H9 (cell line): ENCODE data around the gene DHRS2. TPM values are rescaled to one million over a fixed set of nuclear protein-coding genes. Genes with fewer than 3 reads are reported as not detected.

Source experiments
- DNase-seq: peaks from one replicate; pipeline ENCODE4 v3.0.0-alpha.2; 2017
- H2AFZ ChIP-seq: one replicate; pipeline ENCODE4 v1.6.1; 2013; ENCODE audit warnings: mild to moderate bottlenecking, low read length, control low read depth, moderate library complexity
- H2AK5ac ChIP-seq: 2 replicates; pipeline ENCODE4 v1.6.1; 2013; ENCODE audit warnings: low read length, control low read depth, mixed read lengths; ENCODE audit not compliant: insufficient read length
- H2BK120ac ChIP-seq: one replicate; pipeline ENCODE4 v1.6.1; 2013; ENCODE audit warnings: low read depth, mild to moderate bottlenecking, low read length, control low read depth, inconsistent platforms; ENCODE audit not compliant: poor library complexity, severe bottlenecking
- H2BK12ac ChIP-seq: 2 replicates; pipeline ENCODE4 v1.6.1; 2013; ENCODE audit warnings: low read length, control low read depth, mixed read lengths, low read depth; ENCODE audit not compliant: insufficient read length
- H2BK15ac ChIP-seq: 2 replicates; pipeline ENCODE4 v1.6.1; 2013; ENCODE audit warnings: low read depth, low read length, control low read depth
- H2BK20ac ChIP-seq: one replicate; pipeline ENCODE4 v1.6.1; 2013; ENCODE audit warnings: low read depth, mild to moderate bottlenecking, low read length, control low read depth, inconsistent platforms; ENCODE audit not compliant: poor library complexity, severe bottlenecking
- H2BK5ac ChIP-seq: 2 replicates; pipeline ENCODE4 v1.6.1; 2013; ENCODE audit warnings: low read length, control low read depth, mixed read lengths; ENCODE audit not compliant: insufficient read length
- H3K14ac ChIP-seq: 2 replicates; pipeline ENCODE4 v1.6.1; 2013; ENCODE audit warnings: low read length, control low read depth; ENCODE audit not compliant: insufficient read depth
- H3K18ac ChIP-seq: 2 replicates; pipeline ENCODE4 v1.6.1; 2013; ENCODE audit warnings: low read depth, mild to moderate bottlenecking, mixed read lengths, low read length, control low read depth; ENCODE audit not compliant: insufficient read length
- H3K23ac ChIP-seq: 2 replicates; pipeline ENCODE4 v1.6.1; 2013; ENCODE audit warnings: low read length, control low read depth, mixed read lengths, low read depth; ENCODE audit not compliant: insufficient read length
- H3K23me2 ChIP-seq: 2 replicates; pipeline ENCODE4 v1.6.1; 2013; ENCODE audit warnings: low read depth, mild to moderate bottlenecking, mixed read lengths, low read length, control low read depth; ENCODE audit not compliant: insufficient read length, poor library complexity, severe bottlenecking
- H3K27ac ChIP-seq: 2 replicates; pipeline ENCODE4 v1.5.1; 2013; ENCODE audit warnings: low read length, control low read depth, mixed read lengths, low read depth; ENCODE audit not compliant: insufficient read length
- H3K27me3 ChIP-seq: 2 replicates; pipeline ENCODE4 v1.6.1; 2013; ENCODE audit warnings: low read length, control low read depth, inconsistent platforms; ENCODE audit not compliant: insufficient read depth
- H3K4ac ChIP-seq: 2 replicates; pipeline ENCODE4 v1.6.1; 2013; ENCODE audit warnings: low read depth, mild to moderate bottlenecking, control low read depth, inconsistent platforms, low read length, moderate library complexity
- H3K4me1 ChIP-seq: 2 replicates; pipeline ENCODE4 v1.6.1; 2013; ENCODE audit warnings: low read length, control low read depth, inconsistent platforms; ENCODE audit not compliant: insufficient read depth
- H3K4me2 ChIP-seq: 2 replicates; pipeline ENCODE4 v1.6.1; 2013; ENCODE audit warnings: low read length, control low read depth, mixed read lengths; ENCODE audit not compliant: insufficient read length, insufficient read depth
- H3K56ac ChIP-seq: 2 replicates; pipeline ENCODE4 v1.6.1; 2013; ENCODE audit warnings: low read depth, mild to moderate bottlenecking, mixed read lengths, low read length, control low read depth; ENCODE audit not compliant: insufficient read length
- H3K79me1 ChIP-seq: 2 replicates; pipeline ENCODE4 v1.6.1; 2013; ENCODE audit warnings: low read depth, mild to moderate bottlenecking, moderate library complexity, low read length, control low read depth, inconsistent platforms; ENCODE audit not compliant: insufficient read depth, poor library complexity, severe bottlenecking
- H3K79me2 ChIP-seq: 2 replicates; pipeline ENCODE4 v1.6.1; 2013; ENCODE audit warnings: low read length, control low read depth, inconsistent platforms; ENCODE audit not compliant: insufficient read depth
- H3K9ac ChIP-seq: 2 replicates; pipeline ENCODE4 v1.6.1; 2013; ENCODE audit warnings: low read length, control low read depth, mixed read lengths; ENCODE audit not compliant: insufficient read length; ENCODE audit errors: extremely low read depth
- H3K9me3 ChIP-seq: one replicate; pipeline ENCODE4 v1.6.1; 2013; ENCODE audit warnings: low read depth, low read length, inconsistent platforms; ENCODE audit not compliant: control insufficient read depth
- H3T11ph ChIP-seq: one replicate; pipeline ENCODE4 v1.6.1; 2013; ENCODE audit warnings: mild to moderate bottlenecking, low read length, control low read depth, inconsistent platforms
- H4K20me1 ChIP-seq: one replicate; pipeline ENCODE4 v1.6.1; 2013; ENCODE audit not compliant: control insufficient read depth, insufficient read length, insufficient read depth
- H4K5ac ChIP-seq: 2 replicates; pipeline ENCODE4 v1.6.1; 2013; ENCODE audit warnings: low read depth, mild to moderate bottlenecking, mixed read lengths, low read length, control low read depth; ENCODE audit not compliant: insufficient read length
- H4K8ac ChIP-seq: replicated peaks from 2 replicates; pipeline ENCODE4 v1.6.1; 2013; ENCODE audit warnings: low read length, control low read depth, mixed read lengths, low read depth; ENCODE audit not compliant: insufficient read length
- H4K91ac ChIP-seq: 2 replicates; pipeline ENCODE4 v1.6.1; 2013; ENCODE audit warnings: low read depth, mild to moderate bottlenecking, moderate library complexity, mixed read lengths, low read length, control low read depth; ENCODE audit not compliant: insufficient read length
- H3K27ac Mint-ChIP-seq, 3 experiments: 2 replicates in 2 of 3; 3 replicates in 1 of 3; pipeline ENCODE4 v1.8.0; 2020 to 2021; ENCODE audit warnings: mixed read lengths in 3 of 3, mild to moderate bottlenecking in 1 of 3, moderate library complexity in 1 of 3
- H3K27me3 Mint-ChIP-seq: 2 replicates; pipeline ENCODE4 v1.8.0; 2021; ENCODE audit warnings: low read depth, mild to moderate bottlenecking, moderate library complexity, mixed read lengths
- H3K36me3 Mint-ChIP-seq, 3 experiments: 2 replicates in 2 of 3; 3 replicates in 1 of 3; pipeline ENCODE4 v1.8.0; 2020 to 2021; ENCODE audit warnings: low read depth in 3 of 3, mixed read lengths in 3 of 3; ENCODE audit not compliant: insufficient read depth in 1 of 3
- H3K4me1 Mint-ChIP-seq, 2 experiments: 2 replicates each; pipeline ENCODE4 v1.8.0; 2020; ENCODE audit warnings: mixed read lengths in 2 of 2
- H3K4me3 Mint-ChIP-seq, 2 experiments: 2 replicates in 1 of 2; 3 replicates in 1 of 2; pipeline ENCODE4 v1.8.0; 2020 to 2021; ENCODE audit warnings: mild to moderate bottlenecking in 2 of 2, mixed read lengths in 2 of 2, moderate library complexity in 1 of 2
- H3K9me3 Mint-ChIP-seq, 2 experiments: 2 replicates in 1 of 2; 3 replicates in 1 of 2; pipeline ENCODE4 v1.8.0; 2020; ENCODE audit warnings: mild to moderate bottlenecking in 2 of 2, mixed read lengths in 2 of 2, moderate library complexity in 1 of 2
- WGBS: extraction: QIAGEN DNeasy Blood & Tissue Kit; methylation state at CpG from one replicate; pipeline ENCODE4 v1.1.7; 2013; ENCODE audit warnings: missing lambda C conversion rate, low lambda C conversion rate, mixed read lengths; ENCODE audit not compliant: insufficient read length; ENCODE audit errors: extremely low coverage; 5-methylcytosine and 5-hydroxymethylcytosine counted together
- total RNA-seq: library from RNA; stranded (reverse); gene quantifications from 2 replicates; pipeline ENCODE4 v1.2.1, GENCODE V29; 2021
- TF ChIP-seq, protein P1 (sequence below): fragments of 200-600 bp; sonication (generic); conservative IDR thresholded peaks from 3 replicates; pipeline ENCODE4 v1.8.0; 2021; ENCODE audit warnings: antibody characterized with exemption, mild to moderate bottlenecking

Gene DHRS2
- total RNA-seq, 1 experiment from 2014 or later = 0.66 TPM

DNA sequence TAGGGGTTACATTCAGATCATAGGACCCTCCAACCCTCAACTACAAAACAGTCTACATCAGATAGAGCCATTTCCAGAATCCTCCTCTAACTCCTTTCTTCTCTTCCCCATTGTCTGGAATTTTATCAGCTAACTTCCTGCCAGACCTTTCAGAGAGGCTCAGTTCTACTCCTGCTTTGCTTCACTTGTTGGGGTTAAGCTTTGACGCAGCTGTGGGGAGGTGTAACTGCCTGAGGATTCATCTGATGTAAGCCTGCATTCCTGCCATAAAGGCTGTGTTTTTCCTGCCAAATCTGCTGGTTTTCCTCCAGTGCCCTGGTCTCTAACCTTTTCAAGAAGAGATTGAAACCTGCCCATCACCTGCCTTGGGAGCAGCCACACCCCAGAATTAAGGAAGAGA, 16.9 kb downstream of the DHRS2 start:
- no peaks in the 10 kb centered on the region for H3K79me2 ChIP-seq
- no peak for DNase-seq
- H3K27ac ChIP-seq = no peak overlapping the region
- Mint-ChIP-seq H3K27me3 (no peaks in the 10 kb centered on the region; the same call in none of the 2 replicates), H3K36me3 (peaks cover 0 to 5% (median 0%) of the 10 kb centered on the region in 3 experiments; a peak in 2 of 7 replicates), H3K4me3 (no peak overlapping the region), H3K27ac (no peak overlapping the region), H3K9me3 (peaks cover 3 to 53% of the 10 kb centered on the region in 2 experiments; a peak in 3 of 5 replicates), H3K4me1 (no peaks in the 10 kb centered on the region)
- H3K56ac ChIP-seq = no peak overlapping the region
- H2AK5ac ChIP-seq = no peak overlapping the region
- H3T11ph ChIP-seq = no peak overlapping the region
- no peak overlapping the region for H3K4me2 ChIP-seq
- H2BK15ac ChIP-seq = no peak overlapping the region
- no peaks in the 10 kb centered on the region for H3K23me2 ChIP-seq
- no peak overlapping the region for H3K4ac ChIP-seq
- H3K14ac ChIP-seq = no peak overlapping the region
- H3K27me3 ChIP-seq = no peaks in the 10 kb centered on the region
- no peak overlapping the region for H2BK12ac ChIP-seq
- H3K79me1 ChIP-seq = no peaks in the 10 kb centered on the region
- no peak overlapping the region for H2BK5ac ChIP-seq
- no peak overlapping the region for H4K8ac ChIP-seq
- WGBS = no CpG with 5 or more reads among the region's 1 CpG
- H4K91ac ChIP-seq = no peak overlapping the region
- no peak overlapping the region for H3K9ac ChIP-seq
- TF ChIP-seq, protein P1, sequence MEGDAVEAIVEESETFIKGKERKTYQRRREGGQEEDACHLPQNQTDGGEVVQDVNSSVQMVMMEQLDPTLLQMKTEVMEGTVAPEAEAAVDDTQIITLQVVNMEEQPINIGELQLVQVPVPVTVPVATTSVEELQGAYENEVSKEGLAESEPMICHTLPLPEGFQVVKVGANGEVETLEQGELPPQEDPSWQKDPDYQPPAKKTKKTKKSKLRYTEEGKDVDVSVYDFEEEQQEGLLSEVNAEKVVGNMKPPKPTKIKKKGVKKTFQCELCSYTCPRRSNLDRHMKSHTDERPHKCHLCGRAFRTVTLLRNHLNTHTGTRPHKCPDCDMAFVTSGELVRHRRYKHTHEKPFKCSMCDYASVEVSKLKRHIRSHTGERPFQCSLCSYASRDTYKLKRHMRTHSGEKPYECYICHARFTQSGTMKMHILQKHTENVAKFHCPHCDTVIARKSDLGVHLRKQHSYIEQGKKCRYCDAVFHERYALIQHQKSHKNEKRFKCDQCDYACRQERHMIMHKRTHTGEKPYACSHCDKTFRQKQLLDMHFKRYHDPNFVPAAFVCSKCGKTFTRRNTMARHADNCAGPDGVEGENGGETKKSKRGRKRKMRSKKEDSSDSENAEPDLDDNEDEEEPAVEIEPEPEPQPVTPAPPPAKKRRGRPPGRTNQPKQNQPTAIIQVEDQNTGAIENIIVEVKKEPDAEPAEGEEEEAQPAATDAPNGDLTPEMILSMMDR = no peak
- H2BK120ac ChIP-seq = no peak overlapping the region
- H4K20me1 ChIP-seq = no peaks in the 10 kb centered on the region
- no peaks in the 10 kb centered on the region for H3K4me1 ChIP-seq
- H2AFZ ChIP-seq = no peak overlapping the region
- no peaks in the 10 kb centered on the region for H3K9me3 ChIP-seq
- no peak overlapping the region for H2BK20ac ChIP-seq
- no peak overlapping the region for H4K5ac ChIP-seq
- no peak overlapping the region for H3K23ac ChIP-seq
- H3K18ac ChIP-seq = no peak overlapping the region
